IPS DF 19.7 (cell line): ENCODE data around the gene PPP1R8.
"Not testable (repeated sequence)": the region's sequence is repeated elsewhere in the genome, so short reads cannot be mapped to it uniquely, and the experiment has no call there.

Experiments
- DNase-seq: peaks from one replicate; pipeline ENCODE4 v3.0.0-alpha.2; 2013; ENCODE audit warnings: low read depth, low spot score

The PPP1R8 gene

GRCh38 chr1:27830621-27831440, at the start of gene PPP1R8:
TSS of gene PPP1R8 (plus strand) at chr1:27830782. CDS start at chr1:27830836, 54 bp downstream.
- DNase-seq: peak; percentile 87

- DNase-seq: no peak
These were observed 47.6 kb upstream of the PPP1R8 start for GRCh38 chr1:27782950-27783349.

- DNase-seq: no peak
These were observed 45.9 kb upstream of the PPP1R8 start for GRCh38 chr1:27784700-27785099.

- no peak for DNase-seq
These were observed 44.7 kb upstream of the PPP1R8 start for GRCh38 chr1:27785781-27786455.

- no peak for DNase-seq
These were observed 42.7 kb upstream of the PPP1R8 start for GRCh38 chr1:27787895-27788294.

- no peak for DNase-seq
These were observed 41.0 kb upstream of the PPP1R8 start for GRCh38 chr1:27789540-27790041.

- not testable (repeated sequence) for DNase-seq
These were observed 40.3 kb upstream of the PPP1R8 start for GRCh38 chr1:27790270-27790669.

- no peak for DNase-seq
These were observed 35.0 kb upstream of the PPP1R8 start for GRCh38 chr1:27795601-27796000.

GRCh38 chr1:27804791-27805190, 25.8 kb upstream of the PPP1R8 start:
- DNase-seq: no peak

- no peak for DNase-seq
These were observed 23.8 kb upstream of the PPP1R8 start for GRCh38 chr1:27806758-27807157.

GRCh38 chr1:27807385-27807784, 23.2 kb upstream of the PPP1R8 start:
- no peak for DNase-seq

- DNase-seq: not testable (repeated sequence)
These were observed 22.5 kb upstream of the PPP1R8 start for GRCh38 chr1:27808131-27808530.

- no peak for DNase-seq
These were observed 20.7 kb upstream of the PPP1R8 start for GRCh38 chr1:27809883-27810282.

- no peak for DNase-seq
These were observed 18.7 kb upstream of the PPP1R8 start for GRCh38 chr1:27811741-27812500.

GRCh38 chr1:27816921-27817630, 13.5 kb upstream of the PPP1R8 start:
- DNase-seq: no peak

GRCh38 chr1:27821761-27822315, 8.7 kb upstream of the PPP1R8 start:
- DNase-seq: no peak

GRCh38 chr1:27823784-27824183, 6.8 kb upstream of the PPP1R8 start:
- DNase-seq: no peak

GRCh38 chr1:27824411-27824810, 6.2 kb upstream of the PPP1R8 start:
- DNase-seq: no peak

GRCh38 chr1:27829339-27829960, 1.1 kb upstream of the PPP1R8 start:
- not testable (repeated sequence) for DNase-seq

- DNase-seq: no peak
These were observed 1.2 kb downstream of the PPP1R8 start for GRCh38 chr1:27831568-27832410.
